ENCODE data around the gene EDNRA. TPM values are rescaled to one million over a fixed set of nuclear protein-coding genes. Genes with fewer than 3 reads are reported as not detected.

The EDNRA gene
- total and polyA plus RNA-seq, 4 donors: 3.7 to 99.7 (median 11.1) TPM

- DNase-seq (no peak), ATAC-seq (ENCODE audit: insufficient read depth, low FRiP score) (no peak)
- H3K4me3 ChIP-seq: no peak overlapping the region
- no peak for TF ChIP-seq CTCF (IDR thresholded peaks at IDR 0.05; ENCODE audit: control extremely low read depth, extremely low read depth)
- peaks cover 0 to 20% (median 5%) of the 10 kb centered on the region in 4 donors for H3K36me3 ChIP-seq (ENCODE audit: control insufficient read depth in 4 of 4, insufficient read depth in 4 of 4, low read length in 4 of 4)
- H3K9ac ChIP-seq (ENCODE audit: insufficient read depth in 1 of 2, low read length in 2 of 2): no peak overlapping the region
- no peaks in the 10 kb centered on the region for H3K9me3 ChIP-seq (ENCODE audit: control insufficient read depth in 4 of 4, insufficient read depth in 3 of 4, low read length in 3 of 4)
- WGBS, 2 donors: 75 to 90% methylated on average over 2 of the region's 2 CpGs
- H3K27me3 ChIP-seq (ENCODE audit: control insufficient read depth in 3 of 3, insufficient read depth in 3 of 3, low read length in 2 of 3): no peaks in the 10 kb centered on the region
- H3K4me1 ChIP-seq (ENCODE audit: control insufficient read depth in 5 of 5, insufficient read depth in 5 of 5, low read length in 5 of 5): peaks cover 0 to 20% (median 5%) of the 10 kb centered on the region in 5 donors
- no peak overlapping the region for H3K27ac ChIP-seq (ENCODE audit: low read depth in 1 of 2, low read length in 1 of 2)
Measured at GRCh38 chr4:147518086-147518485, 37.2 kb downstream of the EDNRA start.

GRCh38 chr4:147518846-147519767 is 38.2 kb downstream of the EDNRA start:
- no peak for ATAC-seq (ENCODE audit: insufficient read depth, low FRiP score)
- Histone ChIP-seq H3K27me3 (ENCODE audit: control insufficient read depth in 3 of 3, insufficient read depth in 3 of 3, low read length in 2 of 3) (no peaks in the 10 kb centered on the region), H3K9me3 (ENCODE audit: control insufficient read depth in 4 of 4, insufficient read depth in 3 of 4, low read length in 3 of 4) (no peaks in the 10 kb centered on the region), H3K4me1 (ENCODE audit: control insufficient read depth in 5 of 5, insufficient read depth in 5 of 5, low read length in 5 of 5) (peaks cover 0 to 15% (median 5%) of the 10 kb centered on the region in 5 donors), H3K27ac (ENCODE audit: low read depth in 1 of 2, low read length in 1 of 2) (no peak overlapping the region), H3K4me3 (no peak overlapping the region), H3K36me3 (ENCODE audit: control insufficient read depth in 4 of 4, insufficient read depth in 4 of 4, low read length in 4 of 4) (peaks cover 0 to 15% (median 5%) of the 10 kb centered on the region in 4 donors), H3K9ac (ENCODE audit: insufficient read depth in 1 of 2, low read length in 2 of 2) (no peak overlapping the region)
- DNase-seq: peak; percentile 29 to 64 (median 44)
- no peak for TF ChIP-seq CTCF (IDR thresholded peaks at IDR 0.05; ENCODE audit: control extremely low read depth, extremely low read depth)
- 75 to 92% methylated on average over 3 of the region's 3 CpGs for WGBS, 2 donors

- DNase-seq (peak in 2 of 3 donors; percentile 54 to 58), ATAC-seq (ENCODE audit: insufficient read depth, low FRiP score) (no peak)
- peaks cover 0 to 19% (median 4%) of the 10 kb centered on the region in 4 donors for H3K36me3 ChIP-seq (ENCODE audit: control insufficient read depth in 4 of 4, insufficient read depth in 4 of 4, low read length in 4 of 4)
- 33 to 52% methylated on average over 1 of the region's 1 CpG for WGBS, 2 donors
- H3K9ac ChIP-seq (ENCODE audit: insufficient read depth in 1 of 2, low read length in 2 of 2): no peak overlapping the region
- no peaks in the 10 kb centered on the region for H3K9me3 ChIP-seq (ENCODE audit: control insufficient read depth in 4 of 4, insufficient read depth in 3 of 4, low read length in 3 of 4)
- no peak overlapping the region for H3K27ac ChIP-seq (ENCODE audit: low read depth in 1 of 2, low read length in 1 of 2)
- no peak overlapping the region for H3K4me3 ChIP-seq
- TF ChIP-seq CTCF (IDR thresholded peaks at IDR 0.05; ENCODE audit: control extremely low read depth, extremely low read depth): no peak
- no peaks in the 10 kb centered on the region for H3K27me3 ChIP-seq (ENCODE audit: control insufficient read depth in 3 of 3, insufficient read depth in 3 of 3, low read length in 2 of 3)
- peaks cover 0 to 28% (median 4%) of the 10 kb centered on the region in 5 donors for H3K4me1 ChIP-seq (ENCODE audit: control insufficient read depth in 5 of 5, insufficient read depth in 5 of 5, low read length in 5 of 5)
Measured at GRCh38 chr4:147524601-147525000, 43.7 kb downstream of the EDNRA start.

All from lung (tissue), 12 donors.